HG03354 (cell line): ENCODE data around the gene TTBK2.
"Not testable (repeated sequence)": the region's sequence is repeated elsewhere in the genome, so short reads cannot be mapped to it uniquely, and the experiment has no call there.

ENCODE experiments used
- ATAC-seq: cut with Tn5 transposase; IDR thresholded peaks from one replicate; pipeline ENCODE4 v1.9.1; 2021; ENCODE audit warnings: mild to moderate bottlenecking; ENCODE audit not compliant: unreplicated experiment, poor library complexity, severe bottlenecking

The TTBK2 gene

GRCh38 chr15:42911058-42911592 lies 9.5 kb downstream of the TTBK2 start:
- no peak for ATAC-seq

DNA sequence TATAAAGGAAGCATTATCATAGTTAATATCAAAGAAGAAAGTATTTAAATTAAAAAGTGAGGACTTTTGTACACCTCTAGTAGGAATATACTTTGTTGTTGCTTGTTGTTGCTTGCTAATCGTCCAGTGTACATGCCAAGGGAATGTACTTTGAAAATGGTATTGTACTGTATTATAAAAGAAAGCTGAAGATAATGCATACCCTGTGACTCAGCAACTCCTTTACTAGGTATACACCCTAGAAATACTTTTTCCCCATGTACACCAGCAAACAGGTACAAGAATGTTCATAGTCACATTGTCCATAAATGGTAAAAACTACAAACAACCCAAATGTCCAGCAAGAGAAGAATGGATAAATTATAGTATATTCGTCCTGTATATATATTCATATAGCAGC lies 12.0 kb downstream of the TTBK2 start:
- ATAC-seq = no peak

GRCh38 chr15:42903388-42904324 lies 16.9 kb downstream of the TTBK2 start:
- no peak for ATAC-seq

GRCh38 chr15:42893911-42894310 lies 26.7 kb downstream of the TTBK2 start:
- not testable (repeated sequence) for ATAC-seq

GRCh38 chr15:42891569-42891968 lies 29.0 kb downstream of the TTBK2 start:
- ATAC-seq = no peak

GRCh38 chr15:42890161-42890913 lies 30.2 kb downstream of the TTBK2 start:
- ATAC-seq = no peak

DNA sequence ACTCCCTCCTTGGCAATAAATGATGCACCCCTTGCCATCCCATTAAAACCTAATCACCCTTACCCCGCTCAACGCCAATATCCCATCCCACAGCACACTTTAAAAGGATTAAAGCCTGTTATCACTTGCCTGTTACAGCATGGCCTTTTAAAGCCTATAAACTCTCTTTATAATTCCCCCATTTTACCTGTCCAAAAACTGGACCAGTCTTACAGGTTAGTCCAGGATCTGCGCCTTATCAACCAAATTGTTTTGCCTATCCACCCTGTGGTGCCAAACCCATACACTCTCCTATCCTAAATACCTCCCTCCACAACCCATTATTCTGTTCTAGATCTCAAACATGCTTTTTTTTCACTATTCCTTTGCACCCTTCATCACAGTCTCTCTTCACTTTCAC lies 33.2 kb downstream of the TTBK2 start:
- ATAC-seq = not testable (repeated sequence)

DNA sequence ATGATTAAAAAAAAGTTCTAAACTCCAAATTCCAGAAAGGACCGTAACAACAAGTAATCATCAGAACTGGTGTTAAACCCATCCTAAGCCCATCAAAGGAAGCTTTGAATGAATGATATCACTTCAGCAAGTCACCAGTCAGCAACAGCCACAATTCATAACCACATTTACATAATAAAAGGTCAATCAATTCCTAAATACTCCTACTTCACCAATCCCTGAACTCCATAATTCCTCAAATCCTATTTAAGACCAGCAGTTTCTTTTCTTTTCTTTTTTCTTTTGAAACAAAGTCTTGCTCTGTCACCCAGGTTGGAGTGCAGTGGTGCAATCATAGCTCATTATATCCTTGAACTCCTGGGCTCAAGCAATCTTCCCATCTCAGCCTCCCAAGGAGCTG lies 40.5 kb downstream of the TTBK2 start:
- ATAC-seq = no peak

DNA sequence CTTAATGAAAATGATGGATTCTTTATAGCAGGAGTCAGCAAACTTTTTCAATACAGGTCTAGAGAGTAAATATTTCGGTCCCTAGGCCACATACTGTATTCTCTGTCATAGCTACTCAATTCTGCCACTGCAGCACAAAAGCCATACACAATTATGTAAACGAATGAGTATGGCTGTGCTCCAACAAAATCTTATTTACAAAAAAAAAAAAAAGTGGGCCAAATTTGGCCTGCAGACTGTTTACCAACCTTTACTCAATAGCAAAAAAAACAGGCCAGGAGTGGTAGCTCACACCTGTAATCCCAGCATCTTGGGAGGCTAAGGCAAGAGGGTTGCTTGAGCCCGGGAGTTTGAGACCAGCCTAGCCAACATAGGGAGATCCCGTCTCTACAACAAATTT lies 41.1 kb downstream of the TTBK2 start:
- no peak for ATAC-seq

- ATAC-seq = no peak
Measured at GRCh38 chr15:42876224-42876623, 44.4 kb downstream of the TTBK2 start.

DNA sequence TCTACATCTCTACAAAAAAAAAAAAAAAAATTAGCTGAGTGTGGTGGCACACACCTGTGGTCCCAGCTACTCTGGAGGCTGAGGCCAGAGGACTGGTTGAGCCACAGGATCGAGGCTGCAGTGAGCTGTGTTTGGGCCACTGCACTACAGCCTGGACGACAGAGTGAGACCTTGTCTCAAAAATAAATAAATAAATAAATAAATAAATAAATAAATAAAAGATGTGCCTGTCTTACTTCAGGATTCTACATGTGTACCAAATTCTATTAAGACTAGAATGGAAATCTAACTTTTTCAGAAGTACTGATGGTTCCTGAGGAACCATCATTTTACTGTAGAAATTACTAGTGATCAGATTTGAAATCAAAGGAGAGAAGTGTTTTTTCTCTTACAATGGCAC lies 51.9 kb downstream of the TTBK2 start:
- ATAC-seq = no peak

- no peak for ATAC-seq
Measured at GRCh38 chr15:42863572-42864239, 56.9 kb downstream of the TTBK2 start.

DNA sequence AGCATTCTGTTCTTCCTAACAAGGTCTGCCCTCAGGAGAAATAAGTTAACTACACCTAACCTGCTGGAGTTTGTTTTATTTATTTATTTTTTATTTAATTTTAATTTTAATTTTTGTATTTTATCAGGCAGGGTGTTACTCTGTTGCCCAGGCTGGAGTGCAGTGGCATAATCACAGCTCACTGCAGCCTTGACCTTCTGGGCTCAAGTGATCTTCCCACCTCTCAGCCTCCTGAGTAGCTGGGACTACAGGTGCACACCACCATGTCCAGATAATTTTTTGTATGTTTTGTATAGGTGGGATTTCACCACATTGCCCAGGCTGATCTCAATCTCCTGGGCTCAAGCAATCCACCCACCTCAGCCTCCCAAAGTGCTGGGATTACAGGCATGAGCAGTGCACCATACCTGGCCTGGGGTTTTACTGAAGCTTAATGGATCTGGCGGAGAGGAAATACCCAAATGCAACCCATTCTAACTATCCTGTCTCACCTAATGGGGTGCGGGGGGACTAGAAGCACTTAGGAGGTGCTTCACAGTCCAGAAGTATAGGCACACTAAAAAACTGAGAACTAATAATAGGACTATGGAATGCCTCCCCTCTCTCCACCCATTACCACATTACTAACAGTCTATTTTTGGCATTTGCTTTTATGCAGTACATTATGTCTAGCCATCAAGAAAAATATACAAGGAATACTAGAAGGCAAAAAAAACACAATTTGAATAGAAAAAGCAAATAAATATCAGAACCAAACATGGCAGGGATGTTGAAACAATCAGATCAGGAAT lies 61.4 kb downstream of the TTBK2 start:
- ATAC-seq = no peak

DNA sequence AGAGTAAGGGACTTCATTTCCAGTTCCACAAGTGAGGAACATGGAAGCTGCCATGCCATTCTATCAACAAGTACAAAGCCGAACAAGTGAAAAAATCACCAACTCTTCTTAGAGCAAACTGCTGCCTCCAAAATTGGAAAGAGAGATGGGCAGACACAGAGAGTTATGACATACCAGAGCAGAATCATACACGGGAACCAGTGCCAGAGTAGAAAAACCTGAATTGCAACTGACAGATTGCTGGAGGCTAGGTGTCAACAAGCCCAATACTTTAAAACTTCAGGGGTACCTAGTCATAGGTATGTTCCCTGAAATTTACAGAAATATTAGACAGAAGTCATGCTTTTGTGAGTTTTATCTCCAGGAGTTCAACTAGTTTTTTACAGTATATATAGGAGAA lies 62.0 kb downstream of the TTBK2 start:
- no peak for ATAC-seq

DNA sequence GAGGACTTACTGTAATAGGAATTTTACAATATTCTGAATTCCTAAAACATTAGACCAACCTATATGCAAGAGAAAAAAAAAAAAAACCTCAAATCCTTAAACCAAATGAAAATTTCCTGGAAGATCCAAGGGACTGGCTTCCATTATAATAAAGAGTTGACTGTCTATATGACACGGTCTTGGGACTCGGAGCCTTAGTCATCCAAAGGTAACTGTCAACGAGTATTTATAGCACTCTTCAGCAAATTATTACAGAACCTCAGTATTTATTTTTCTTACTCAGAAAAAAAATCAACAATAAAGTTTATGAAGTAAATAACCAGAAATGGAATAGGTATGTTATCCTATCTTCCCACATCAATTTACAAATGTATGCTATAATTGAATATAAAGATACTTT lies 66.0 kb downstream of the TTBK2 start:
- no peak for ATAC-seq

DNA sequence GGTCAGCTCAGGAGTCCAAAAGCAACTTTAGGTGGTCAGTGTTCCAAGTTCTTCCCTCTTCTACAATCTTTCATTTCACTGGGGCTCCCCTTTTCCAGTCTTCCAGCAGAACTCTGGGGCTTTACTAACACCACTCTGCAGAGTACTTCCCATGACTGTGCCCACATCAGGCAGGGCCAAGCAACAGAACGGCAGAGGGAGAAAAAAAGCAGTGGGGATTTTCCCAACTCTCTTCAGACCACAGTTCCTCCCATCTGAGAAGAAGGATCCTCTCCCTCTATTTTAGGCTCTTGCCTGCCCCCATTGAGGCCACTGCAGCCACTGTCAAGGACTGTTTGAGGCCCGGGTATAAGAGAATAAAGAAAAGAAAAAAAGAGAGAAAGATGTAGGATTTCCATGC lies 70.7 kb downstream of the TTBK2 start:
- no peak for ATAC-seq

DNA sequence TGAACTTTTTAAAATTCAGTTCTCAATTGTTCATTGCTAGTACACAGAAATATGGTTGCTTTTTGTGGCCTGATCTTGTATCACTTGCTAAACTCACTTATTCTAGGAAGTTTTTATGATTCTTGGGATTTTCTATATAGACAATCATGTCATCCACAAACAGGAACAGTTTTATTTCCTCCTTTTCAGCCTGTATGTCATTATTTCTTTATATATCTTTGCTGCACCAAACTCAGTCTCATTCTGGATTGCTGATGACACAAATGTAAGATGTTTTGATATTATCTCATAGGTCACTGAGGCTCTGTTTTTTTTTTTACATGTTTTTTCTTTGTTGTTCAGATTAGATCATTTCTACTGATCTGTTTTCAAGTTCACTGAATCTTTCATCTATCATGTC lies 71.7 kb downstream of the TTBK2 start:
- ATAC-seq = no peak

- no peak for ATAC-seq
Measured at GRCh38 chr15:42846647-42847046, 73.9 kb downstream of the TTBK2 start.

- no peak for ATAC-seq
Measured at GRCh38 chr15:42845581-42845980, 75.0 kb downstream of the TTBK2 start.
